Type B pancreatic cell (in vitro differentiated cells): ENCODE results near the gene DOC2B. TPM values are rescaled to one million over a fixed set of nuclear protein-coding genes. Genes with fewer than 3 reads are reported as not detected.

ENCODE experiments used
- DNase-seq: peaks from one replicate; pipeline ENCODE4 v3.0.0; 2021; ENCODE audit warnings: mixed read lengths; ENCODE audit not compliant: unreplicated experiment; ENCODE audit errors: extremely low spot score
- H3K27ac Mint-ChIP-seq: 2 replicates; pipeline ENCODE4 v1.8.0; 2021; ENCODE audit warnings: mild to moderate bottlenecking, mixed read lengths
- H3K27me3 Mint-ChIP-seq: 2 replicates; pipeline ENCODE4 v1.8.0; 2021; ENCODE audit warnings: mixed read lengths
- H3K36me3 Mint-ChIP-seq: 2 replicates; pipeline ENCODE4 v1.8.0; 2021; ENCODE audit warnings: mixed read lengths
- H3K4me1 Mint-ChIP-seq: one replicate; pipeline ENCODE4 v1.8.0; 2021; ENCODE audit warnings: mixed read lengths; ENCODE audit not compliant: unreplicated experiment
- H3K4me3 Mint-ChIP-seq: 2 replicates; pipeline ENCODE4 v1.8.0; 2021; ENCODE audit warnings: mild to moderate bottlenecking, mixed read lengths
- H3K9me3 Mint-ChIP-seq: 2 replicates; pipeline ENCODE4 v1.8.0; 2021; ENCODE audit warnings: mixed read lengths
- total RNA-seq: library from RNA; stranded (reverse); gene quantifications from 2 replicates; pipeline ENCODE4 v1.2.1, GENCODE V29; 2021; ENCODE audit warnings: low replicate concordance
- TF ChIP-seq, protein P1 (sequence below): fragments of 200-600 bp; sonication (generic); conservative IDR thresholded peaks from 2 replicates; pipeline ENCODE4 v1.5.0; 2021; ENCODE audit warnings: antibody characterized with exemption, mild to moderate bottlenecking

DOC2B gene
- total RNA-seq, 1 donor from 2014 or later = 6.3 TPM

DNA sequence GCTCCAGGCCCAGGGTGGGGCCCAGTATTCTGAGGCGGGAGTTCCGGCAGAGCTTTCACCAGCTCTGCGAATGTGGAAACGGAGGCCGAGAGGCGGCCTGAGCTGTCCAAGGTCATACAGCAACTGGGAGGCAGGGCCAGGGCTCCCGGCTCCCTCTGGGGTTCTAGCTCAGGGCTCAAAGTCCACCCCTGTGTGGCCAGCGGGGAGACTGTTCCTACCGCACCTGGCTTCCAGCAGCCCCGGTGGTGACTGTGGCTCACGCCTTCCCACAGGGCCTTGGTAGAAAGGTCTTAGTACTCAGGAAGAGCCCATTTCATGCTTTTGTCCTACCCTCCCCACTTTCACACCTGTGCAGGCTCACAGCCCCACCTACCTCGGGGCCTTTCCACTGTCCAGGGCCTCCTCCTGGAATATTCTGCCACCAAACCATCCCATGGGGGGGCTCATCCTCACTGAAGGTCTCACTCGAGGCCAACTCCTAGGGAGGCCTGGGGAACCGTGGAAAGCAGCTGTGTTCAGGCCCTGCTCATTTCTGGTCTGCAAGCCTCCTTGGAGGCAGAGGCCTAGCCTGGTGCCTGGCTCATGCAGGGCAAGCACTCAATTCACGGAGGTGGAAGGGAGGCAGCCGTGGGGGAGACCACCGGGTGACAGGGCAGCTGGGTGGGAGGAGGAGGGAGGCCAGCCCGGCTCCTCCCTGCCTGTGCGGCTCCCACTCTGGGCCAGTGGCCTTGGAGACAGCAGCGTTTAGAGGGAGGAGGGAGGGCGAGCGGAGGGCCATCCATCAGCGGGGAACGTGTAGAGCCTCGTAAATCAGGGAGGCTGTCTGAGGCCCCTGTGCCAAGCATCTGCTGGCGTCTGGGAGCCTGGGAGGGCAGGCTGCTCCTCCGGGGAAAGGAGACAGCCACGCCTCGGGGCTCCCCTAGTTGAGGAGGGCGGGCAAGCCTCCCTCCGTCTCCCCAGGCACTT lies 12.7 kb upstream of the DOC2B start:
- Mint-ChIP-seq H3K27me3 (peaks cover 13% of the 10 kb centered on the region), H3K4me3 (no peak overlapping the region), H3K27ac (no peak overlapping the region), H3K9me3 (no peaks in the 10 kb centered on the region), H3K36me3 (no peaks in the 10 kb centered on the region), H3K4me1 (peaks cover 19% of the 10 kb centered on the region)
- TF ChIP-seq, protein P1, sequence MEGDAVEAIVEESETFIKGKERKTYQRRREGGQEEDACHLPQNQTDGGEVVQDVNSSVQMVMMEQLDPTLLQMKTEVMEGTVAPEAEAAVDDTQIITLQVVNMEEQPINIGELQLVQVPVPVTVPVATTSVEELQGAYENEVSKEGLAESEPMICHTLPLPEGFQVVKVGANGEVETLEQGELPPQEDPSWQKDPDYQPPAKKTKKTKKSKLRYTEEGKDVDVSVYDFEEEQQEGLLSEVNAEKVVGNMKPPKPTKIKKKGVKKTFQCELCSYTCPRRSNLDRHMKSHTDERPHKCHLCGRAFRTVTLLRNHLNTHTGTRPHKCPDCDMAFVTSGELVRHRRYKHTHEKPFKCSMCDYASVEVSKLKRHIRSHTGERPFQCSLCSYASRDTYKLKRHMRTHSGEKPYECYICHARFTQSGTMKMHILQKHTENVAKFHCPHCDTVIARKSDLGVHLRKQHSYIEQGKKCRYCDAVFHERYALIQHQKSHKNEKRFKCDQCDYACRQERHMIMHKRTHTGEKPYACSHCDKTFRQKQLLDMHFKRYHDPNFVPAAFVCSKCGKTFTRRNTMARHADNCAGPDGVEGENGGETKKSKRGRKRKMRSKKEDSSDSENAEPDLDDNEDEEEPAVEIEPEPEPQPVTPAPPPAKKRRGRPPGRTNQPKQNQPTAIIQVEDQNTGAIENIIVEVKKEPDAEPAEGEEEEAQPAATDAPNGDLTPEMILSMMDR = no peak
- no peak for DNase-seq

DNA sequence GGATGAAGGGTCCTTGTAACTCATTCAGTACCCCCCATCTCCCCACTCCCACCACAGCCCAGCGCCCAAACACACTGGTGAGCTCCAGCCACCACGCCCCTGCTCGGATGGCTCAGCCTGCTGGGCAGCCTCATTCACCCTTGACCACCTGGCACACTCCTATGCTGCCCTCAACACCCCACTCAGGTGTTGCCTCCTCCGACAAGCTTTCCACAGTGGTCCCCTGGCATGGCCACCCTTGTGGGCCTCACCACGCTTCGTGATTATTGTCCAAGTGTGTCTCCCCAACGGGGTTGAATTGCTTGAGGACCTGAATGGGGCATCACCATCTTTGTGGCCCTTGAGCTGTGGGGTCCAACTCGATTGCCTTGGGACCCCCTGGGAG lies 12.0 kb upstream of the DOC2B start:
- DNase-seq = no peak
- H3K4me1 Mint-ChIP-seq = peaks cover 13% of the 10 kb centered on the region
- no peak overlapping the region for H3K4me3 Mint-ChIP-seq
- peaks cover 13% of the 10 kb centered on the region for H3K27me3 Mint-ChIP-seq
- no peaks in the 10 kb centered on the region for H3K9me3 Mint-ChIP-seq
- TF ChIP-seq, protein P1 = no peak
- no peaks in the 10 kb centered on the region for H3K36me3 Mint-ChIP-seq
- no peak overlapping the region for H3K27ac Mint-ChIP-seq

DNA sequence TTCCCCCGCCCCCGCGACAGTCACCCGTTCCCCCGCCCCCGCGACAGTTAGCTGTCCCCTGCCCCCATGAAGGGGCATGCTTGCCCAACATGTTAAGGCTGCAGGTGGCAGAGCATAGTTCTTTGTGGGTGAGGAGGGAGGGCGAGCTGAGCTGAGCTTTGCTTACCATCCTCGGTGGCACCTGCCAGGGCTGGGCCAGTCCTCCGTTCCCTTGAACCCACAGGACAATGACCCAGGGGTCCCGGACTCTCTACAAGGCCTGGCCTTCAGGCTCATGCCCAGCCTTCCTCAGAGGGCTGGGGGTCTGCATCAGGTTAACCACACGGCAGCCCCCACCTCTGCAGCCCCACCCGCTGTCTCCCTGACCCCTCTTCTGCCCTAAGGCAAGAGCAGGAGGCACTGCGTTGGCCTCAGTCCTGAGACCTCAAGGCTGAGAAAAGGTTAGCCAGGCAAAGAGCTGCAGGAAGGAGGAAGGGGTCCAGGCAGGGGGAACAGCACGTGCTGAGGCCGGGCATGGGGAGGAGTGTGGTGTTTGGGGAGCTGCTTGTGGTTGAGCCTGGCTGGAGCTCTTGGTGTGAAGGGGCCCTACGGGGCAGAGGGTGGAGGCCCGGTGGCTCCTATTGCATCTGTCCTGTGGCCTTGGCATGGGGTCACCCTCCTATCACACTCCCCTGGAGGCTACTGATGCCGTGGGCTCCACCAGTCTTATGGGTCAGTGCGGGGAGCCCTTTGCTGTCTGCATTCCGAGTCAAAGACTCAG lies 11.4 kb upstream of the DOC2B start:
- Mint-ChIP-seq H3K36me3 (no peaks in the 10 kb centered on the region), H3K27me3 (peaks cover 13% of the 10 kb centered on the region), H3K4me1 (peaks cover 13% of the 10 kb centered on the region), H3K9me3 (no peaks in the 10 kb centered on the region), H3K4me3 (no peak overlapping the region), H3K27ac (no peak overlapping the region)
- TF ChIP-seq, protein P1 = no peak
- no peak for DNase-seq

DNA sequence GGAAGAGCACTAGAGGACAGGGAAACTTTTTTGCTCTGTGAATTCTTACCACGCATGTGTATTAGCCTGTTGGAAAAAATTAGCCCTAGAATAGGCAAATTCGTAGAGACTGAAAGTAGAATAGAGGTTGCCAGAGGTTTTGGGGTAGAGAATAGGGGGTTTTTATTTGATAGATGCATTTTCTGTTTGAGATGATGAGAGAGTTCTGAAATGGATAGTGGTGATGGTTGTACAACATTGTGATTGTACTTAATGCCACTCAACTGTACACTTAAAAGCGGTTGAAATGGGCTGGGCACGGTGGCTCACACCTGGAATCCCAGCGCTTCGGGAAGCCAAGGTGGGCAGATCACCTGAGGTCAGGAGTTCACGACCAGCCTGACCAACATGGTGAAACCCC lies 8.0 kb upstream of the DOC2B start:
- H3K9me3 Mint-ChIP-seq = no peaks in the 10 kb centered on the region
- H3K4me1 Mint-ChIP-seq = peaks cover 5% of the 10 kb centered on the region
- no peak for DNase-seq
- no peak overlapping the region for H3K27ac Mint-ChIP-seq
- TF ChIP-seq, protein P1 = no peak
- H3K4me3 Mint-ChIP-seq = no peak overlapping the region
- H3K36me3 Mint-ChIP-seq = no peaks in the 10 kb centered on the region
- peaks cover 34% of the 10 kb centered on the region for H3K27me3 Mint-ChIP-seq

DNA sequence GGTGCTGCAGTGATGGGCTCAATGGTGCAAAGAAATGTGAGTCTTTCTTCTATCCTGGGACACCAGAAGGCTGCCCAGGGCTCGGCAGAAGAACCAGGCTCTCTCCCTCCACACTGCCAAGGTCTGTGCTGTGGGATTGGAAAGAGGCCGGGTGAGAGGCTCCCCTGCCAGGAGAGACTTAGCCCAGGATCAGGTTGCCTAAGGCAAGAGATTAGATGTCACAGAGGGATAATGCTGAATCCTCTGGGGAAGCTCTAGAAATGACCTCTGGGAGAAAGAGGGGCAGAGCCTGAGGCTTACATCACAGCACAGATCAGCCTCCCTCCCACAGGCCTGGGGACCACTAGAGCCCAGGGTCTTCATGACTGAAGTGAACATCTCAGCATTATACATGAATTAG lies 5.7 kb upstream of the DOC2B start:
- H3K27me3 Mint-ChIP-seq = peaks cover 57% of the 10 kb centered on the region

More for the DNA sequence above, 5.7 kb upstream of the DOC2B start:
- no peaks in the 10 kb centered on the region for H3K36me3 Mint-ChIP-seq
- DNase-seq = no peak
- no peak overlapping the region for H3K27ac Mint-ChIP-seq
- no peaks in the 10 kb centered on the region for H3K9me3 Mint-ChIP-seq
- H3K4me1 Mint-ChIP-seq = peaks cover 7% of the 10 kb centered on the region
- TF ChIP-seq, protein P1 = no peak
- H3K4me3 Mint-ChIP-seq = no peak overlapping the region
